NCI-H2171 treated with DMSO at 0.1 percent for 48 hours (cell line): ENCODE measurements around the gene ANKHD1.

Source experiments
- DNase-seq: peaks from one replicate; lab custom pipeline; 2025; lab: John Stamatoyannopoulos, UW

Gene ANKHD1

GRCh38 chr5:140401362-140402257 lies at the start of gene ANKHD1:
Gene ANKHD1, plus strand, starts transcription at chr5:140401833. Its CDS starts 135 bp downstream, at chr5:140401968.
- DNase-seq: peak; percentile 97

GRCh38 chr5:140355546-140355945 lies 46.1 kb upstream of the ANKHD1 start:
- DNase-seq: no peak

GRCh38 chr5:140356853-140357725 lies 44.5 kb upstream of the ANKHD1 start:
- no peak for DNase-seq

- peak; percentile 74 for DNase-seq
Measured at GRCh38 chr5:140357726-140358093, 43.9 kb upstream of the ANKHD1 start.

- peak; percentile 1 for DNase-seq
Measured at GRCh38 chr5:140358738-140359310, 42.8 kb upstream of the ANKHD1 start.

GRCh38 chr5:140360101-140360500 lies 41.5 kb upstream of the ANKHD1 start, which contains the start of gene SLC4A9:
Gene SLC4A9, plus strand, starts transcription at chr5:140360194. Its CDS starts 43 bp downstream, at chr5:140360237.
- no peak for DNase-seq

- DNase-seq: no peak
Measured at GRCh38 chr5:140360681-140361479, 40.8 kb upstream of the ANKHD1 start.

GRCh38 chr5:140361901-140362300 lies 39.7 kb upstream of the ANKHD1 start:
- DNase-seq: no peak

- no peak for DNase-seq
Measured at GRCh38 chr5:140362311-140362710, 39.3 kb upstream of the ANKHD1 start.

- DNase-seq: no peak
Measured at GRCh38 chr5:140362875-140363630, 38.6 kb upstream of the ANKHD1 start.

GRCh38 chr5:140363631-140364471 lies 37.8 kb upstream of the ANKHD1 start:
- no peak for DNase-seq

- no peak for DNase-seq
Measured at GRCh38 chr5:140364472-140364765, 37.2 kb upstream of the ANKHD1 start.

- DNase-seq: no peak
Measured at GRCh38 chr5:140365282-140365681, 36.4 kb upstream of the ANKHD1 start.

GRCh38 chr5:140365941-140366340 lies 35.7 kb upstream of the ANKHD1 start:
- no peak for DNase-seq

- DNase-seq: no peak
Measured at GRCh38 chr5:140366589-140367255, 34.9 kb upstream of the ANKHD1 start.

- DNase-seq: no peak
Measured at GRCh38 chr5:140367256-140368013, 34.2 kb upstream of the ANKHD1 start.

- DNase-seq: no peak
Measured at GRCh38 chr5:140371356-140372151, 30.1 kb upstream of the ANKHD1 start.

- DNase-seq: peak; percentile 24
Measured at GRCh38 chr5:140372971-140373487, 28.6 kb upstream of the ANKHD1 start.
